ENCODE measurements around the gene PKIB.

PKIB gene

DNA sequence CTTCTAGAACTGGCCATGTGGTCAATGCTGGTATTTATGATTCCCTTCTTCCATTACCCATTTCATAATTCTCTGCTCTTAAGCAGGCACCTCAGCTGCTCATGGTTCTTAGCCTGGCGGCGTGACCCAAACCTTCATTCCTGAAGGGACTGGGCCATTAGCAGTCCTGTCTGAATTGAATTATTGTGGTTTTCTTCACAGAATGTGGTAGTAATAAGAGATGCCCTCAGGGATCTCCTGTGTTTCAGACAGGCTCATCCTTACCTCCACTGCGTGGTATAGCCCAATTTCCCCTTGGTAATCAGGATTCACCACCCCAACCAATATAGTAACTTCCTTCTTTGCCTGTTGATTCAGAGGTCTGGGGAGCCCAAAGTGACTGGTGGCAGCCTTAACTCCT lies 37.6 kb downstream of the PKIB start:
- no peak for ATAC-seq
- TF ChIP-seq ZFP3 (CRISPR knock-in tag; IDR thresholded peaks at IDR 0.05) (no peak), ARNTL (CRISPR knock-in tag; IDR thresholded peaks at IDR 0.05; ENCODE audit: borderline replicate concordance, low read depth) (no peak), ESRRG (CRISPR knock-in tag; IDR thresholded peaks at IDR 0.05) (no peak), RARB (CRISPR knock-in tag; IDR thresholded peaks at IDR 0.05) (no peak), TOX (CRISPR knock-in tag; IDR thresholded peaks at IDR 0.05; ENCODE audit: borderline replicate concordance) (no peak), OSR1 (CRISPR knock-in tag; IDR thresholded peaks at IDR 0.05) (no peak), PPARA (CRISPR knock-in tag; IDR thresholded peaks at IDR 0.05; ENCODE audit: borderline replicate concordance) (no peak), ZNF8 (CRISPR knock-in tag; IDR thresholded peaks at IDR 0.05) (no peak), TCF4 (CRISPR knock-in tag; IDR thresholded peaks at IDR 0.05; ENCODE audit: borderline replicate concordance) (no peak), CSDC2 (CRISPR knock-in tag; IDR thresholded peaks at IDR 0.05) (no peak)
- TF ChIP-seq, protein P1, sequence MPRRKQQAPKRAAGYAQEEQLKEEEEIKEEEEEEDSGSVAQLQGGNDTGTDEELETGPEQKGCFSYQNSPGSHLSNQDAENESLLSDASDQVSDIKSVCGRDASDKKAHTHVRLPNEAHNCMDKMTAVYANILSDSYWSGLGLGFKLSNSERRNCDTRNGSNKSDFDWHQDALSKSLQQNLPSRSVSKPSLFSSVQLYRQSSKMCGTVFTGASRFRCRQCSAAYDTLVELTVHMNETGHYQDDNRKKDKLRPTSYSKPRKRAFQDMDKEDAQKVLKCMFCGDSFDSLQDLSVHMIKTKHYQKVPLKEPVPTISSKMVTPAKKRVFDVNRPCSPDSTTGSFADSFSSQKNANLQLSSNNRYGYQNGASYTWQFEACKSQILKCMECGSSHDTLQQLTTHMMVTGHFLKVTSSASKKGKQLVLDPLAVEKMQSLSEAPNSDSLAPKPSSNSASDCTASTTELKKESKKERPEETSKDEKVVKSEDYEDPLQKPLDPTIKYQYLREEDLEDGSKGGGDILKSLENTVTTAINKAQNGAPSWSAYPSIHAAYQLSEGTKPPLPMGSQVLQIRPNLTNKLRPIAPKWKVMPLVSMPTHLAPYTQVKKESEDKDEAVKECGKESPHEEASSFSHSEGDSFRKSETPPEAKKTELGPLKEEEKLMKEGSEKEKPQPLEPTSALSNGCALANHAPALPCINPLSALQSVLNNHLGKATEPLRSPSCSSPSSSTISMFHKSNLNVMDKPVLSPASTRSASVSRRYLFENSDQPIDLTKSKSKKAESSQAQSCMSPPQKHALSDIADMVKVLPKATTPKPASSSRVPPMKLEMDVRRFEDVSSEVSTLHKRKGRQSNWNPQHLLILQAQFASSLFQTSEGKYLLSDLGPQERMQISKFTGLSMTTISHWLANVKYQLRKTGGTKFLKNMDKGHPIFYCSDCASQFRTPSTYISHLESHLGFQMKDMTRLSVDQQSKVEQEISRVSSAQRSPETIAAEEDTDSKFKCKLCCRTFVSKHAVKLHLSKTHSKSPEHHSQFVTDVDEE (CRISPR knock-in tag; IDR thresholded peaks at IDR 0.05), result no peak
- TF ChIP-seq, protein P2, sequence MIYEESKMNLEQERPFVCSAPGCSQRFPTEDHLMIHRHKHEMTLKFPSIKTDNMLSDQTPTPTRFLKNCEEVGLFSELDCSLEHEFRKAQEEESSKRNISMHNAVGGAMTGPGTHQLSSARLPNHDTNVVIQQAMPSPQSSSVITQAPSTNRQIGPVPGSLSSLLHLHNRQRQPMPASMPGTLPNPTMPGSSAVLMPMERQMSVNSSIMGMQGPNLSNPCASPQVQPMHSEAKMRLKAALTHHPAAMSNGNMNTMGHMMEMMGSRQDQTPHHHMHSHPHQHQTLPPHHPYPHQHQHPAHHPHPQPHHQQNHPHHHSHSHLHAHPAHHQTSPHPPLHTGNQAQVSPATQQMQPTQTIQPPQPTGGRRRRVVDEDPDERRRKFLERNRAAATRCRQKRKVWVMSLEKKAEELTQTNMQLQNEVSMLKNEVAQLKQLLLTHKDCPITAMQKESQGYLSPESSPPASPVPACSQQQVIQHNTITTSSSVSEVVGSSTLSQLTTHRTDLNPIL (CRISPR knock-in tag; IDR thresholded peaks at IDR 0.05; ENCODE audit: low read depth), result no peak

DNA sequence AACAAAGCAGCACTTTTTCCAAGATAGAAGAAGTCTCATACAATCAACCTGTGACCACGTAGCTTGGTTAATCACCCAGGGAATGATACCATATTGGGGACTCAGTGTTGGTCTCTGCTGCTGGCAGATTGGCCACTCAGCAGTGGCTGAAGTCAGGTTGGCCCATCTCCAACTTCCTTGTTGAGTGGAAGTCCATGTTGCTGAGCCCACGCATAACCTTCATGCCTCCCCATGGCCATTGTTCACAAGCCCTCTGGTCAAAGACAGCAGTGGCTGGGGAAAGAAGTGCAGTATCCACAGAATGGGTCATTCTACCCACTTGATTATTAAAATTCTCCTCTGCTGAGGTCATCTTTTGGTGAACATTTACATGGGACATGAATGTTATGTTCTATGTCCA lies 38.5 kb downstream of the PKIB start:
- no peak for ATAC-seq

DNA sequence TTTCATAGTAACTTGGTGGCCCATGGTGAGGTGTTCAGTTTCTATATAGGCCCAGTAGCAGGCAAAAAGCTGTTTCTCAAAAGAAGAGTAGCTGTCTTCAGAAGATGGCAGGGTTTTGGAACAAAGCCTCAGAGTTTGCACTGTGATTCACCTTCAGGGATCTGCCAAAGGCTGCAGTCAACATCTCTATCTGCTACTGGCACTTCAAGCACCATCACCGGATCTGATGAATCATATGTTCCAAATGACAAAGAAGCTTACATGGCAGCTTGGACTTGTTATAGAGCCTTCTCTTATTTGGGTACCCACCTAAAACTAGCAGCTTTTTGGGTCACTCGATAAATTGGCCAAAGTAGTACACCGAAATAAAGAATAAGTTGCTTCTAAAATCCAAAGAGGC lies 39.5 kb downstream of the PKIB start:
- TF ChIP-seq BACH2 (CRISPR knock-in tag; IDR thresholded peaks at IDR 0.05; ENCODE audit: borderline replicate concordance), result no peak
- TF ChIP-seq SNAI2 (CRISPR knock-in tag; IDR thresholded peaks at IDR 0.05), result no peak
- TF ChIP-seq, protein P3, sequence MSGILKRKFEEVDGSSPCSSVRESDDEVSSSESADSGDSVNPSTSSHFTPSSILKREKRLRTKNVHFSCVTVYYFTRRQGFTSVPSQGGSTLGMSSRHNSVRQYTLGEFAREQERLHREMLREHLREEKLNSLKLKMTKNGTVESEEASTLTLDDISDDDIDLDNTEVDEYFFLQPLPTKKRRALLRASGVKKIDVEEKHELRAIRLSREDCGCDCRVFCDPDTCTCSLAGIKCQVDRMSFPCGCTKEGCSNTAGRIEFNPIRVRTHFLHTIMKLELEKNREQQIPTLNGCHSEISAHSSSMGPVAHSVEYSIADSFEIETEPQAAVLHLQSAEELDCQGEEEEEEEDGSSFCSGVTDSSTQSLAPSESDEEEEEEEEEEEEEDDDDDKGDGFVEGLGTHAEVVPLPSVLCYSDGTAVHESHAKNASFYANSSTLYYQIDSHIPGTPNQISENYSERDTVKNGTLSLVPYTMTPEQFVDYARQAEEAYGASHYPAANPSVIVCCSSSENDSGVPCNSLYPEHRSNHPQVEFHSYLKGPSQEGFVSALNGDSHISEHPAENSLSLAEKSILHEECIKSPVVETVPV (CRISPR knock-in tag; IDR thresholded peaks at IDR 0.05), result no peak
- TF ChIP-seq TCF4 (CRISPR knock-in tag; IDR thresholded peaks at IDR 0.05; ENCODE audit: borderline replicate concordance), result no peak
- TF ChIP-seq RARB (CRISPR knock-in tag; IDR thresholded peaks at IDR 0.05), result no peak
- no peak for TF ChIP-seq OSR1 (CRISPR knock-in tag; IDR thresholded peaks at IDR 0.05)
- TF ChIP-seq, protein P4, sequence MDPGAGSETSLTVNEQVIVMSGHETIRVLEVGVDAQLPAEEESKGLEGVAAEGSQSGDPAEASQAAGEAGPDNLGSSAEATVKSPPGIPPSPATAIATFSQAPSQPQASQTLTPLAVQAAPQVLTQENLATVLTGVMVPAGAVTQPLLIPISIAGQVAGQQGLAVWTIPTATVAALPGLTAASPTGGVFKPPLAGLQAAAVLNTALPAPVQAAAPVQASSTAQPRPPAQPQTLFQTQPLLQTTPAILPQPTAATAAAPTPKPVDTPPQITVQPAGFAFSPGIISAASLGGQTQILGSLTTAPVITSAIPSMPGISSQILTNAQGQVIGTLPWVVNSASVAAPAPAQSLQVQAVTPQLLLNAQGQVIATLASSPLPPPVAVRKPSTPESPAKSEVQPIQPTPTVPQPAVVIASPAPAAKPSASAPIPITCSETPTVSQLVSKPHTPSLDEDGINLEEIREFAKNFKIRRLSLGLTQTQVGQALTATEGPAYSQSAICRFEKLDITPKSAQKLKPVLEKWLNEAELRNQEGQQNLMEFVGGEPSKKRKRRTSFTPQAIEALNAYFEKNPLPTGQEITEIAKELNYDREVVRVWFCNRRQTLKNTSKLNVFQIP (CRISPR knock-in tag; IDR thresholded peaks at IDR 0.05; ENCODE audit: borderline replicate concordance, low read depth), result no peak
- no peak for TF ChIP-seq PPARA (CRISPR knock-in tag; IDR thresholded peaks at IDR 0.05; ENCODE audit: borderline replicate concordance)
- TF ChIP-seq ARNTL (CRISPR knock-in tag; IDR thresholded peaks at IDR 0.05; ENCODE audit: borderline replicate concordance, low read depth), result no peak
- TF ChIP-seq ESRRG (CRISPR knock-in tag; IDR thresholded peaks at IDR 0.05), result no peak
- TF ChIP-seq ZNF8 (CRISPR knock-in tag; IDR thresholded peaks at IDR 0.05), result no peak
- no peak for TF ChIP-seq ZFP30 (CRISPR knock-in tag; IDR thresholded peaks at IDR 0.05)
- no peak for ATAC-seq

More for the DNA sequence above, 38.5 kb downstream of the PKIB start:
- no peak for TF ChIP-seq CSDC2 (CRISPR knock-in tag; IDR thresholded peaks at IDR 0.05)
- TF ChIP-seq ZNF565 (CRISPR knock-in tag; conservative IDR thresholded peaks at IDR 0.05; ENCODE audit: low read depth), result no peak

DNA sequence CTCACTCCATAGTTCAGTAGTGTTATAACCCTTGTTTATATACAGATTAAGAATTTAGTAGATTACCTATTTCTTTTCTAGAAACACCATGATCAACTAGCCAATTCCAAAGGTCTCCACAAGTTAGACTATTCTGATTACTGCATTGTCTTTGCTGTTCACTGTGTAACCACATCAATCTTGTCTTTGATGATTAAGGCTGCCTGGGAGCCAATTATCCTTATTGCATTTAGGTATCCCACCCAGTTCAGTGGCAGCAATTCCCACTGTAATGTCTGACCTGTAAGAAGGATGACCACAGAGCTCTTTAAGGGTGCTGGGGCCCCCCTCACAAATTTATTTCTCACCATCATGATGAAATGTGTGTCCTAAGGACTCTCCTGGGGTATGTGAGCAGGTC lies 40.2 kb downstream of the PKIB start:
- TF ChIP-seq ARNTL (CRISPR knock-in tag; IDR thresholded peaks at IDR 0.05; ENCODE audit: borderline replicate concordance, low read depth), result no peak
- TF ChIP-seq ZFP3 (CRISPR knock-in tag; IDR thresholded peaks at IDR 0.05), result no peak
- no peak for TF ChIP-seq ZNF8 (CRISPR knock-in tag; IDR thresholded peaks at IDR 0.05)
- TF ChIP-seq ESRRG (CRISPR knock-in tag; IDR thresholded peaks at IDR 0.05), result no peak
- TF ChIP-seq, protein P2 (CRISPR knock-in tag; IDR thresholded peaks at IDR 0.05; ENCODE audit: low read depth), result no peak
- TF ChIP-seq, protein P4 (CRISPR knock-in tag; IDR thresholded peaks at IDR 0.05; ENCODE audit: borderline replicate concordance, low read depth), result no peak
- TF ChIP-seq GLIS3 (CRISPR knock-in tag; IDR thresholded peaks at IDR 0.05), result no peak
- no peak for TF ChIP-seq CSDC2 (CRISPR knock-in tag; IDR thresholded peaks at IDR 0.05)
- TF ChIP-seq SNAI2 (CRISPR knock-in tag; IDR thresholded peaks at IDR 0.05), result no peak
- TF ChIP-seq ISL1 (CRISPR knock-in tag; IDR thresholded peaks at IDR 0.05), result no peak
- TF ChIP-seq ZFP30 (CRISPR knock-in tag; IDR thresholded peaks at IDR 0.05), result no peak
- no peak for TF ChIP-seq ZNF70 (CRISPR knock-in tag; IDR thresholded peaks at IDR 0.05)
- TF ChIP-seq RARB (CRISPR knock-in tag; IDR thresholded peaks at IDR 0.05), result no peak
- TF ChIP-seq ZNF565 (CRISPR knock-in tag; conservative IDR thresholded peaks at IDR 0.05; ENCODE audit: low read depth), result no peak
- TF ChIP-seq ZC3H10 (CRISPR knock-in tag; IDR thresholded peaks at IDR 0.05), result no peak
- TF ChIP-seq PPARA (CRISPR knock-in tag; IDR thresholded peaks at IDR 0.05; ENCODE audit: borderline replicate concordance), result no peak
- no peak for TF ChIP-seq TCF4 (CRISPR knock-in tag; IDR thresholded peaks at IDR 0.05; ENCODE audit: borderline replicate concordance)
- no peak for ATAC-seq
